Activated CD4-positive, alpha-beta memory T cell treated with anti-CD3 and anti-CD28 coated beads, Interleukin-2, amount 10 ng/mL, durations not matched to agents 7 days and 5 days (primary cell): ENCODE results near the gene TIAM1. TPM values are rescaled to one million over a fixed set of nuclear protein-coding genes. Genes with fewer than 3 reads are reported as not detected.

Experiments used
- CTCF ChIA-PET: fragments of 350-600 bp; sonication (Branson Sonifier 250); formaldehyde crosslinking; loops from one replicate; lab custom pipeline; 2021; ENCODE audit warnings: antibody characterized with exemption, inconsistent platforms; lab: Charles Lee
- POLR2A ChIA-PET: fragments of 350-600 bp; sonication (Branson Sonifier 250); formaldehyde crosslinking; loops from one replicate; lab custom pipeline; 2021; ENCODE audit warnings: antibody characterized with exemption; lab: Charles Lee
- DNase-seq: peaks from one replicate; pipeline ENCODE4 v3.0.0-alpha.2; 2020
- H3K27ac Mint-ChIP-seq: one replicate; pipeline ENCODE4 v1.8.0; 2021; ENCODE audit warnings: mild to moderate bottlenecking, mixed read lengths
- H3K27me3 Mint-ChIP-seq: one replicate; pipeline ENCODE4 v1.8.0; 2021; ENCODE audit warnings: mixed read lengths
- H3K36me3 Mint-ChIP-seq: one replicate; pipeline ENCODE4 v1.8.0; 2021; ENCODE audit warnings: low read depth, mixed read lengths
- H3K4me1 Mint-ChIP-seq: one replicate; pipeline ENCODE4 v1.8.0; 2021; ENCODE audit warnings: mixed read lengths
- H3K4me3 Mint-ChIP-seq: one replicate; pipeline ENCODE4 v1.8.0; 2021; ENCODE audit warnings: mild to moderate bottlenecking, mixed read lengths
- H3K9me3 Mint-ChIP-seq: one replicate; pipeline ENCODE4 v1.8.0; 2021; ENCODE audit warnings: mixed read lengths
- total RNA-seq, 2 experiments: library from RNA; stranded (reverse); gene quantifications; one replicate each; pipeline ENCODE4 v1.2.3, GENCODE V29; 2021

Gene TIAM1
- total RNA-seq, 2 experiments from 2014 or later = 57.6 to 60.6 TPM

DNA sequence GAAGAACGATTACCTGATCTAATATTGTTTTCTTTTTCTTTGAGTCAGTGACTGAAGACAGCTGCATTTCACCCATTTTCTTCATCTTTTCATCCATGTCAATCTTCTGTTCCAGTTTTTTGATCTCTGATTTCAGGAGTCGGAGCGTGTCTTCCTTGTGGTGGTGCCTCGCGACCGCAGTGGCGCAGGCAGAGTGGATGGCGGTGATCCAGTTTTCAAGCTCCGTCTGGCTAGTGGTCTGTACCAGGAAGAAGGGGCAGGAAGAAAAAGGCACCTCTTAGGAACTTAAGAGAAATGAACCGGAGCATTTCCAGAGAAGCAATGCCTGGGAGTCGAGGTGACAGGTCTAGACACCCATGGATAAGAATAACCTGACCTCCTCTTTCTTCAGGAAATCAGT, 118.3 kb downstream of the TIAM1 start:
- Mint-ChIP-seq H3K27me3 (no peaks in the 10 kb centered on the region), H3K36me3 (peaks cover 44% of the 10 kb centered on the region), H3K27ac (no peak overlapping the region), H3K9me3 (no peaks in the 10 kb centered on the region), H3K4me1 (peaks cover 3% of the 10 kb centered on the region), H3K4me3 (no peak overlapping the region)
- ChIA-PET POLR2A (no interaction called here), CTCF (no interaction called here)
- DNase-seq = no peak

GRCh38 chr21:31222142-31222541, 121.9 kb downstream of the TIAM1 start:
- H3K4me1 Mint-ChIP-seq = peaks cover 8% of the 10 kb centered on the region
- no peaks in the 10 kb centered on the region for H3K9me3 Mint-ChIP-seq
- no peak overlapping the region for H3K27ac Mint-ChIP-seq
- no peak for DNase-seq
- H3K36me3 Mint-ChIP-seq = peaks cover 44% of the 10 kb centered on the region
- CTCF ChIA-PET = interaction anchor here (1.9 kb wide), 1 partner anchor 358 kb away, joined by 7 read pairs; no protein-coding TSS in a partner anchor
- H3K27me3 Mint-ChIP-seq = no peaks in the 10 kb centered on the region
- POLR2A ChIA-PET = no interaction called here
- H3K4me3 Mint-ChIP-seq = no peak overlapping the region

DNA sequence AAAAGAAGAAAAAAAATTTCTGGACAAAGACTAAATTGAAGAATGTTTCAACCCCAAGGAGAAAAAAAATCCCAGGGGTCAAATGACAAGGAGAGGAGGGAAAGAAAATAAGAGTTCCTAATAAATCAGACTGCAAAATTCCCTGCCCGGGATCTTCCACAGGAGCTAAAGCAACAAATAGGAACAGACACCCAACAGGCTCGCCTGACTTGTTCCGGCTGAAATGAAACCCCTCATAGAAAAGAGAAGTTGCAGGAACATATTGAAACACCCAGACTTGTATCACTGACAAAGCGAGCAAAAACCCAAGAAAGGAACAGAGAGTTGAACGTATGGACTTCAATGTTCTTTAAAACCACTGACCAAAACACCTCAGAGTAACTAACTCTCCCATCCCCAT, 123.0 kb downstream of the TIAM1 start:
- ChIA-PET POLR2A (no interaction called here), CTCF (no interaction called here)
- Mint-ChIP-seq H3K27ac (no peak overlapping the region), H3K36me3 (peaks cover 47% of the 10 kb centered on the region), H3K27me3 (no peaks in the 10 kb centered on the region), H3K4me1 (peaks cover 8% of the 10 kb centered on the region), H3K4me3 (no peak overlapping the region), H3K9me3 (no peaks in the 10 kb centered on the region)
- DNase-seq = no peak

DNA sequence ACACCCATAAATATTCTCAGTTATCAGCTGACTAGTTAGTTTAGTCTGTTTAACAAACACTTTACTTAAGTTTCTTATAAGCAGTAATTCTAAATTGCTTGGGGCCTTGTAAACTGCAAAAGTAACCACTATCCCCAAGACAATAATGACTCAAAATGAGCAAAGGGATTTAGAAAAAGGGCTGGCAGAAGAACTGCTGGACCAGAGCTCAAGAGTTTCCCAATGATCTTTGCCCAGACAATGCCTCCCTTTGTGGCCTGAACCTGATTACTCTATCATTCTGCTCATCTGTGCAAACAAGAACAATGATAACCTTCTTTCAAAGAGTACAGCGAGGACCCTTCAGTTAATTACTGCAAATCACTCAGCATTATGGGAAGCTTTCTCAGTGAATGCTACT, 123.5 kb downstream of the TIAM1 start:
- CTCF ChIA-PET = interaction anchor here (0.6 kb wide), 1 partner anchor 24 kb away, joined by 3 read pairs; no protein-coding TSS in a partner anchor

GRCh38 chr21:31218830-31219608, 125.0 kb downstream of the TIAM1 start:
- Mint-ChIP-seq H3K27ac (no peak overlapping the region), H3K4me1 (peaks cover 8% of the 10 kb centered on the region), H3K27me3 (no peaks in the 10 kb centered on the region), H3K36me3 (peaks cover 34% of the 10 kb centered on the region), H3K4me3 (no peak overlapping the region), H3K9me3 (no peaks in the 10 kb centered on the region)
- no peak for DNase-seq
- CTCF ChIA-PET = no interaction called here
- POLR2A ChIA-PET = no interaction called here

More for the DNA sequence above, 123.5 kb downstream of the TIAM1 start:
- no peaks in the 10 kb centered on the region for H3K27me3 Mint-ChIP-seq
- POLR2A ChIA-PET = interaction anchor here (0.8 kb wide), 1 partner anchor 9 kb away, joined by 3 read pairs; no protein-coding TSS in a partner anchor
- H3K36me3 Mint-ChIP-seq = peaks cover 44% of the 10 kb centered on the region
- DNase-seq = no peak
- H3K4me3 Mint-ChIP-seq = no peak overlapping the region
- H3K9me3 Mint-ChIP-seq = no peaks in the 10 kb centered on the region
- peaks cover 8% of the 10 kb centered on the region for H3K4me1 Mint-ChIP-seq
- H3K27ac Mint-ChIP-seq = no peak overlapping the region

DNA sequence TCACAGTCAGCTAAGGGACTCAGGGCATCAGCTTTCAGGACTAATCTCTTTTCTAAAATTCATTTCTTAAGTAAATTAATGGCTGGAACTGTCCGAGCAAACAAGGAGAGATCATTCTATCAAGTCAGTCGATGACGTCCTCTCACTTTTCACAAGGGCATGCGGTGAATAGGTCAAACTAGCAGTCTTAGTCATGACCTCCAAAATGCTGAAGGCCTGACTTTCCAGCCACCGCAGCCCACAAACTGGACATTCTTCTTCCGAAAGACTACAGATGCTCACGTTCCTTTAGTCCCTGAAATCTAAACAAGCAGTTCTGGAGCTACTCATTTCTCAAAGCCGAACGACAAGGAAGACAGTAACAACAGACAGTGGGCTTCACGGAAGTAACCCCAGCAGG, 127.9 kb downstream of the TIAM1 start:
- H3K36me3 Mint-ChIP-seq = peaks cover 22% of the 10 kb centered on the region
- no peaks in the 10 kb centered on the region for H3K27me3 Mint-ChIP-seq
- peaks cover 8% of the 10 kb centered on the region for H3K4me1 Mint-ChIP-seq
- POLR2A ChIA-PET = no interaction called here
- H3K9me3 Mint-ChIP-seq = no peaks in the 10 kb centered on the region
- H3K27ac Mint-ChIP-seq = no peak overlapping the region
- no peak overlapping the region for H3K4me3 Mint-ChIP-seq
- CTCF ChIA-PET = no interaction called here
- no peak for DNase-seq

- Mint-ChIP-seq H3K9me3 (no peaks in the 10 kb centered on the region), H3K4me1 (no peaks in the 10 kb centered on the region), H3K27ac (no peak overlapping the region), H3K27me3 (no peaks in the 10 kb centered on the region), H3K4me3 (no peak overlapping the region), H3K36me3 (peaks cover 26% of the 10 kb centered on the region)
- ChIA-PET POLR2A (no interaction called here), CTCF (interaction anchor here (2.3 kb wide), 1 partner anchor 367 kb away, joined by 21 read pairs; no protein-coding TSS in a partner anchor)
- no peak for DNase-seq
These were observed 130.3 kb downstream of the TIAM1 start for GRCh38 chr21:31213787-31214186.

GRCh38 chr21:31211836-31212235, 132.2 kb downstream of the TIAM1 start:
- POLR2A ChIA-PET = no interaction called here
- Mint-ChIP-seq H3K4me1 (no peaks in the 10 kb centered on the region), H3K36me3 (peaks cover 29% of the 10 kb centered on the region), H3K27ac (no peak overlapping the region), H3K27me3 (no peaks in the 10 kb centered on the region), H3K9me3 (no peaks in the 10 kb centered on the region), H3K4me3 (no peak overlapping the region)
- CTCF ChIA-PET = interaction anchor here (1.6 kb wide), 1 partner anchor 9 kb away, joined by 4 read pairs; no protein-coding TSS in a partner anchor
- no peak for DNase-seq

DNA sequence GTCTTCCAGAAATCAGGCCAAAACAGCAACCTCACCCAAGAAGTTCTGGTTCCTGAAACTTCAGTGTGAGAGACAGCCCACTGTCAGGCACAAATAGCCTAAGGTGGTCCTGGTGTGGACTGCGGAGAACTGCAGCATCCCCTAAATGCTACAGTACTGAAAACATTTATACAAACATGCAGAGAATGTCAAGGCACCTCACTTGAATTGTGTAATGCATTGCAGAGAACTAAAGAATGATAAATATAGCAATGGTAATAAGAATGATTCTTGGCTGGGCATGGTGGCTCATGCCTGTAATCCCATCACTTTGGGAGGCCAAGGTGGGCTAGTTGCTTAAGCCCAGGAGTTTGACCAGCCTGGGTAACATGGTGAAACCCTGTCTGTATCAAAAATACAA, 138.6 kb downstream of the TIAM1 start:
- Mint-ChIP-seq H3K27me3 (no peaks in the 10 kb centered on the region), H3K36me3 (peaks cover 32% of the 10 kb centered on the region), H3K4me3 (no peak overlapping the region), H3K9me3 (no peaks in the 10 kb centered on the region), H3K27ac (no peak overlapping the region), H3K4me1 (no peaks in the 10 kb centered on the region)
- ChIA-PET POLR2A (no interaction called here), CTCF (no interaction called here)
- no peak for DNase-seq

- Mint-ChIP-seq H3K36me3 (peaks cover 29% of the 10 kb centered on the region), H3K4me1 (no peaks in the 10 kb centered on the region), H3K9me3 (no peaks in the 10 kb centered on the region), H3K27me3 (no peaks in the 10 kb centered on the region), H3K27ac (no peak overlapping the region), H3K4me3 (no peak overlapping the region)
- ChIA-PET CTCF (no interaction called here), POLR2A (no interaction called here)
- no peak for DNase-seq
These were observed 139.3 kb downstream of the TIAM1 start for GRCh38 chr21:31204801-31205200.

GRCh38 chr21:31203431-31204054, 140.5 kb downstream of the TIAM1 start:
- no peak for DNase-seq
- ChIA-PET POLR2A (no interaction called here), CTCF (interaction anchor here (9.3 kb wide), 1 partner anchor 379 kb away, joined by 100 read pairs; no protein-coding TSS in a partner anchor)
- peaks cover 5% of the 10 kb centered on the region for H3K4me1 Mint-ChIP-seq
- no peak overlapping the region for H3K4me3 Mint-ChIP-seq
- no peak overlapping the region for H3K27ac Mint-ChIP-seq
- H3K36me3 Mint-ChIP-seq = peaks cover 24% of the 10 kb centered on the region
- H3K27me3 Mint-ChIP-seq = no peaks in the 10 kb centered on the region
- H3K9me3 Mint-ChIP-seq = no peaks in the 10 kb centered on the region

DNA sequence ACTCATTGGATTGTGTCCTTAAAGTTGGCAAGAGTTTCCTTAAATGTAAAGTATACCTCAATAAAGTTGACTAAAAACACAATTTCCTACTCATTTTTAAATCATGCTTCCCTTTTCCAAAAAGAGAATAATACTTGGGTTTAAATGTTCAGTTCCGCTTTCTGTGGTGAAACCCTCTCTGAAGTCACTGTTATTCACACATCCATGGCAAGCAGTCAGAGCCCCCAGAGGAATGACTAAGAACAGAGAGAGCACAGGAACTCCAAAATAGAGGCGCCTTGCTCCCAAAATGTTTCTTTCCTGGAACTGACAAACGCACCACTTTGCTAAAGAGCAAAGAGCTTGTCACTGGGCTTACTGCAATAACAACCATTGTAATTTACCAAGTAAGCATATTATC, 142.5 kb downstream of the TIAM1 start:
- POLR2A ChIA-PET = no interaction called here
- H3K4me3 Mint-ChIP-seq = no peak overlapping the region

GRCh38 chr21:31201144-31201543, 142.9 kb downstream of the TIAM1 start:
- no peaks in the 10 kb centered on the region for H3K27me3 Mint-ChIP-seq
- no peaks in the 10 kb centered on the region for H3K9me3 Mint-ChIP-seq
- DNase-seq = no peak
- peaks cover 22% of the 10 kb centered on the region for H3K36me3 Mint-ChIP-seq
- H3K27ac Mint-ChIP-seq = no peak overlapping the region
- H3K4me3 Mint-ChIP-seq = no peak overlapping the region
- H3K4me1 Mint-ChIP-seq = peaks cover 19% of the 10 kb centered on the region
- ChIA-PET CTCF (interaction anchor here (0.5 to 9.3 kb wide), 3 partner anchors 14 to 381 kb away, joined by 4 to 100 read pairs (median 8); no protein-coding TSS in a partner anchor), POLR2A (no interaction called here)

More for the DNA sequence above, 142.5 kb downstream of the TIAM1 start:
- Mint-ChIP-seq H3K9me3 (no peaks in the 10 kb centered on the region), H3K27ac (no peak overlapping the region), H3K27me3 (no peaks in the 10 kb centered on the region), H3K4me1 (peaks cover 15% of the 10 kb centered on the region), H3K36me3 (peaks cover 22% of the 10 kb centered on the region)
- no peak for DNase-seq
- CTCF ChIA-PET = interaction anchor here (0.5 to 9.3 kb wide), 2 partner anchors 14 to 381 kb away, joined by 4 to 100 read pairs; no protein-coding TSS in a partner anchor
